ENCODE data around the gene GMDS. TPM values are rescaled to one million over a fixed set of nuclear protein-coding genes. Genes with fewer than 3 reads are reported as not detected.
A peak's percentile ranks its signal among the peaks of the same experiment; 100 is the strongest.

Gene GMDS
- total and polyA plus RNA-seq, 2 of the 13 experiments (the other 11 are each of a cell fraction or from before 2014, with no cell fraction given): 64.4 to 112 TPM

- in situ Hi-C loops (cut with HindIII; ENCODE audit: extremely low pct_ligation_motif_present, low pct_unique_long_range_greater_than_20kb) (no loop called here), intact Hi-C loops (cut with micrococcal nuclease; ENCODE audit: unreplicated experiment) (no loop called here)
- FAIRE-seq (no peak), DNase-seq (ENCODE audit: low spot score) (no peak), ATAC-seq (no peak)
- no TSS peak for BruUV-seq (replicated peaks)
- Histone ChIP-seq H4K20me1 (ENCODE audit: insufficient read depth, low read length) (0 out of 2 replicates have a peak, but pooled peaks cover 2% of the 10 kb centered on the region), H3K4me2 (ENCODE audit: low read depth, low read length) (no peak overlapping the region), H3K36me3 (replicated peaks in 1 of 2; ENCODE audit: control insufficient read depth in 1 of 2, insufficient read depth in 2 of 2, low read length in 2 of 2) (peaks cover 4 to 14% of the 10 kb centered on the region in 2 experiments; a peak in 3 of 5 replicates), H2AFZ (ENCODE audit: low read length) (no peak overlapping the region), H3K4me1 (ENCODE audit: insufficient read depth, low read length) (no peaks in the 10 kb centered on the region), H3K27ac (ENCODE audit: extremely low read length, insufficient read depth, low read length) (no peak overlapping the region), H3K27me3 (ENCODE audit: control insufficient read depth in 1 of 2, insufficient read depth in 2 of 2, low read length in 2 of 2) (no peaks in the 10 kb centered on the region), H3K79me2 (ENCODE audit: insufficient read depth, low read length) (no peaks in the 10 kb centered on the region), H3K9ac (ENCODE audit: insufficient read depth, low read depth, low read length) (no peak overlapping the region), H3K9me3 (ENCODE audit: low read length) (no peaks in the 10 kb centered on the region), H3K4me3 (replicated peaks in 1 of 3; ENCODE audit: insufficient read depth in 1 of 3, low read depth in 2 of 3, low read length in 3 of 3) (no peak overlapping the region)
- ChIA-PET CTCF (ENCODE audit: low intra/inter-chr PET ratio, low total read pairs) (no interaction called here), POLR2A (no interaction called here)
- WGBS (ENCODE audit: low lambda C conversion rate): 82% methylated on average over 11 of the region's 11 CpGs
- TF ChIP-seq ZNF616 (CRISPR knock-in tag; IDR thresholded peaks at IDR 0.05; ENCODE audit: low read depth) (no peak), CTCF (CRISPR knock-in tag; IDR thresholded peaks at IDR 0.05) (0 out of 2 replicates have a peak, but pooled peaks have one; percentile 16)
These were observed 351.8 kb downstream of the GMDS start for GRCh38 chr6:1893470-1894130.

GRCh38 chr6:1892716-1893115 lies 352.7 kb downstream of the GMDS start:
- no peak for TF ChIP-seq ZNF781 (CRISPR knock-in tag; IDR thresholded peaks at IDR 0.05; ENCODE audit: borderline replicate concordance, not compliant biosample characterization)
- TF ChIP-seq RBM22 (optimal IDR thresholded peaks at IDR 0.05; ENCODE audit: low read length): peak; percentile 74
- no peak for ATAC-seq
- peaks cover 4 to 14% of the 10 kb centered on the region in 2 experiments; a peak in 3 of 5 replicates for H3K36me3 ChIP-seq (replicated peaks in 1 of 2; ENCODE audit: control insufficient read depth in 1 of 2, insufficient read depth in 2 of 2, low read length in 2 of 2)
- no peak overlapping the region for H3K9ac ChIP-seq (ENCODE audit: insufficient read depth, low read depth, low read length)
- ChIA-PET CTCF (ENCODE audit: low intra/inter-chr PET ratio, low total read pairs) (no interaction called here), POLR2A (no interaction called here)
- H3K27me3 ChIP-seq (ENCODE audit: control insufficient read depth in 1 of 2, insufficient read depth in 2 of 2, low read length in 2 of 2): no peaks in the 10 kb centered on the region
- H3K4me2 ChIP-seq (ENCODE audit: low read depth, low read length): no peak overlapping the region
- DNase-seq (ENCODE audit: low spot score): no peak
- H3K4me1 ChIP-seq (ENCODE audit: insufficient read depth, low read length): no peaks in the 10 kb centered on the region
- no peak overlapping the region for H2AFZ ChIP-seq (ENCODE audit: low read length)
- intact Hi-C loops (cut with micrococcal nuclease; ENCODE audit: unreplicated experiment): no loop called here
- no TSS peak for BruUV-seq (replicated peaks)
- H3K27ac ChIP-seq (ENCODE audit: extremely low read length, insufficient read depth, low read length): no peak overlapping the region
- H3K9me3 ChIP-seq (ENCODE audit: low read length): no peaks in the 10 kb centered on the region
- H3K79me2 ChIP-seq (ENCODE audit: insufficient read depth, low read length): no peaks in the 10 kb centered on the region
- in situ Hi-C loops (cut with HindIII; ENCODE audit: extremely low pct_ligation_motif_present, low pct_unique_long_range_greater_than_20kb): no loop called here
- H4K20me1 ChIP-seq (ENCODE audit: insufficient read depth, low read length): 0 out of 2 replicates have a peak, but pooled peaks cover 2% of the 10 kb centered on the region
- no peak overlapping the region for H3K4me3 ChIP-seq (replicated peaks in 1 of 3; ENCODE audit: insufficient read depth in 1 of 3, low read depth in 2 of 3, low read length in 3 of 3)
- 97% methylated on average over 6 of the region's 6 CpGs for WGBS (ENCODE audit: low lambda C conversion rate)
- no peak for FAIRE-seq
